A549 treated with AZD9567 at 1 μM for 4 hours (cell line): Measurements from ENCODE around the gene PCDHGA8. TPM values are rescaled to one million over a fixed set of nuclear protein-coding genes. Genes with fewer than 3 reads are reported as not detected.

ENCODE experiments used
- total RNA-seq: library from RNA; stranded (reverse); fragments of 200-300 nt; extraction: Qiagen RNA extraction; gene quantifications from 5 replicates; pipeline ENCODE4 v1.2.3, GENCODE V29; 2022; ENCODE audit not compliant: insufficient read depth

Gene PCDHGA8
- total RNA-seq, result 0.02 to 0.05 TPM (median 0.04 TPM) in 4 of 5 replicates, not detected in the other

GRCh38 chr5:141392429-141393198, at the start of gene PCDHGA8:
PCDHGA8 (plus strand) TSS chr5:141392633; CDS start chr5:141392814, 181 bp downstream.

DNA sequence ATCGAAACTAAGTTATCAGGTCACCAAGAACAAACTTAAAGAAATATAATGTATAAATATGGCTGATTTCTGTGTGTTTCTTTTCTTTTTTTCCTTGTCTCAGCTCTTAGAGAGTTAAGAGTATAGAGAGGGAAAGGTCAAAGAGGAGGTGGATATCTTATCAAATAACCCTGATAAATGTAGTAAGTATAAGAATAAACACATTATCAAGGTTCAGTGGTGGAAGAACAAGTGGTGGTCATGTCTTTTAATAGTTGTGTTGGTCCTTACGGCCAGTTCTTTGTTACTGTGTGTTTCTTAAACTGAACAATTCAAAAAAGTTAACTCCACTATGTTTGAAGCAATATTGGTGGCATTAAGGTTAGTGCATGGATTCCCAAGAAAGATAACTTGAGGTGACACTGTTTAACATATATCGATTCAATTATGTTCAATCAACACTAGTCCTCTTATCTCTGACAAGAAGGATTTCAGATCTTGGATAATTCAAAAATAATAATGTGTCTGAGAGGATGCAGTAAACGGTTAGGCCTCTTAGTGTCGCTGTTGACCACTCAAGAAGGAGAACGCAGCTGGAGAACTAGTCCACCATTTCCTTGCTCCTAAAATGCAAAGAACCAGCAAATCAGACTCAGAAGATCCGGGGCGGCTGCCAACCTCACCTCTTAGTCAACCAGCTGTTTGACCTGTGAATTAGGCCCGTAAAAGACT, 49.0 kb upstream of the PCDHGA8 start, which contains the start of gene PCDHGA3:
Gene PCDHGA3 (plus strand): TSS at position 588 of the 711 bp plus-strand sequence. CDS start 205 bp downstream, outside the sequence.

GRCh38 chr5:141349917-141350619, 42.4 kb upstream of the PCDHGA8 start, which contains the start of gene PCDHGB1:
PCDHGB1 (plus strand) TSS chr5:141350099; CDS start chr5:141350261, 162 bp downstream.

DNA sequence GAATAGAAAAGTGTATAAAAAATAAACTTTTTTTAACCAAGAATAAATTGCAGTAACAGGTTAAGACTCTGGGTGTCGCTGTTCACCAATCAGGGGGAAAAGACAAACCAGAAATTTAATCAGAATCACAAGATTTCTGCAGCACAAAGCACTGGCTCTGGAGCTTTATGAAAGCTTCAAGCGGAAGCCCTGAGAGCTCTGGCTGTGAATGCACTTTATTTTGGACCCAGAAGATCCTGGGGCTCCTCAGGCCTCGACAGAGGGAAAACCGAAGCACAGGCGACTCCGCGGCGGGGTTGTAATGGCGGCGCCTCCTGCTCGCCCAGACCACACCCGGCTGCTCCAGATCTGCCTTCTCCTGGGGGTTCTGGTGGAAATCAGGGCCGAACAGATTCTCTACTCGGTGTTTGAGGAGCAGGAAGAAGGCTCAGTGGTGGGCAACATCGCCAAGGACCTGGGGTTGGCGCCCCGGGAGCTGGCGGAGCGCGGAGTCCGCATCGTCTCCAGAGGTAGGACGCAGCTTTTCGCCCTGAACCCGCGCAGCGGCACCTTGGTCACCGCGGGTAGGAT, 37.4 kb upstream of the PCDHGA8 start, which contains the start of gene PCDHGA4:
Gene PCDHGA4 (plus strand): TSS at position 122 of the 570 bp plus-strand sequence. CDS start 87 bp downstream, at position 209.

GRCh38 chr5:141359790-141360426, 32.5 kb upstream of the PCDHGA8 start, which contains the start of gene PCDHGB2:
PCDHGB2 (plus strand) TSS chr5:141359994; CDS start chr5:141360136, 142 bp downstream.

DNA sequence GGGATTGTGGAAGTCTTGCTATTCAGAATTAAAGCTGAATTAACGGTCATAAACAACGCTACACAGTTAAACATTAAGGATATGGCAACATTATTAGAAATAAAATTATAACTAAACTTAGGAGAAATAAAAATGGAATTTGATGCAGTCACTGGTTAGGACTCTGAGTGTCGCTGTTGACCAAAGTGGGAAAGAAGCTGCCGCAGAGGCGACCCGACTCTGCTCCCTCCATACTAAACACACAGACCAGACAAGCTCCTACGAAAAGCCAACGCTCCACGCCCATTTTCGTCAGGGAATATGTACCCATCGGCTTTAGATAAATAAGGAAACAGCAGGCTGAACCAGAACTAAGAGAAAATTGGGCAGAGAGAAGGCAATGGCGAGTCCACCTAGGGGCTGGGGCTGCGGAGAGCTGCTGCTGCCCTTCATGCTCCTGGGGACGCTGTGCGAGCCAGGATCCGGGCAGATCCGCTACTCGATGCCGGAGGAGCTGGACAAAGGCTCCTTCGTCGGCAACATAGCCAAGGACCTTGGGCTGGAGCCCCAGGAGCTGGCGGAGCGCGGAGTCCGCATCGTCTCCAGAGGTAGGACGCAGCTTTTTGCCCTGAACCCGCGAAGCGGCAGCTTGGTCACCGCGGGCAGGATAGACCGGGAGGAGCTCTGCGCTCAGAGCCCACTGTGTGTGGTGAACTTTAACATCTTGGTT, 28.3 kb upstream of the PCDHGA8 start, which contains the start of gene PCDHGA5:
Gene PCDHGA5 (plus strand): TSS at position 211 of the 709 bp plus-strand sequence. CDS start 169 bp downstream, at position 380.

DNA sequence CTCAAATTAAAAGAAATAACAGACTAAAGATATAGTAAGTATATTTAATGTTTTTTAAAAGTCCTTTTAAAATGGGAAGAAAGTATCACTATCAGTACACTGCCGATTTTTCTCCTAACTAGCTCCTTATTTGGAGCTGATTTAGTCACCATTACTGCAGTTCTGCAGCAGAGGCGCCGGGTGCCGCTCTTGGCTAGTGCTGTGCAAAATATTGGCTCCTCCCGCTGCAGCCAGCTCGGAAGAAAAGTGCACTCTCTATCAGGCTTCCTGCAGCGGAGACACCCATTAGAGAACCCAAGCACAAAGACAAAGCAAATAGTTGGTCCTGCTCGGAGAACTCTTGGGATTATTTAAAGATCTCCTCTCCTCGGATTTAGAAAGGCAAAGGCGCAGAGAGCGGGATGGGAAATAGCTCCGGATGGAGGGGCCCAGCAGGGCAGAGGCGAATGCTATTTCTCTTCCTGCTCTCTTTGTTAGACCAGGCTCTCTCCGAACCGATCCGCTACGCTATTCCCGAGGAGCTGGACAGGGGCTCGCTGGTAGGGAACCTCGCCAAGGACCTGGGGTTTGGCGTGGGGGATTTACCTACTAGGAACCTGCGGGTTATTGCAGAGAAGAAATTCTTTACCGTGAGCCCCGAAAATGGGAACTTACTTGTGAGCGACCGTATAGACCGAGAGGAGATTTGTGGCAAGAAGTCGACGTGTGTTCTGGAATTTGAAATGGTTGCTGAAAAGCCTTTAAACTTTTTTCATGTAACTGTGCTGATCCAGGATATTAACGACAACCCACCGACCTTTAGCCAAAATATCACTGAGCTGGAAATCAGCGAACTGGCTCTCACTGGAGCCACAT, 22.2 kb upstream of the PCDHGA8 start, which contains the start of gene PCDHGB3:
Gene PCDHGB3 (plus strand): TSS at position 249 of the 855 bp plus-strand sequence. CDS start 153 bp downstream, at position 402.

GRCh38 chr5:141373673-141374317, 18.6 kb upstream of the PCDHGA8 start, which contains the start of gene PCDHGA6:
PCDHGA6 (plus strand) TSS chr5:141373891; CDS start chr5:141374084, 193 bp downstream.

DNA sequence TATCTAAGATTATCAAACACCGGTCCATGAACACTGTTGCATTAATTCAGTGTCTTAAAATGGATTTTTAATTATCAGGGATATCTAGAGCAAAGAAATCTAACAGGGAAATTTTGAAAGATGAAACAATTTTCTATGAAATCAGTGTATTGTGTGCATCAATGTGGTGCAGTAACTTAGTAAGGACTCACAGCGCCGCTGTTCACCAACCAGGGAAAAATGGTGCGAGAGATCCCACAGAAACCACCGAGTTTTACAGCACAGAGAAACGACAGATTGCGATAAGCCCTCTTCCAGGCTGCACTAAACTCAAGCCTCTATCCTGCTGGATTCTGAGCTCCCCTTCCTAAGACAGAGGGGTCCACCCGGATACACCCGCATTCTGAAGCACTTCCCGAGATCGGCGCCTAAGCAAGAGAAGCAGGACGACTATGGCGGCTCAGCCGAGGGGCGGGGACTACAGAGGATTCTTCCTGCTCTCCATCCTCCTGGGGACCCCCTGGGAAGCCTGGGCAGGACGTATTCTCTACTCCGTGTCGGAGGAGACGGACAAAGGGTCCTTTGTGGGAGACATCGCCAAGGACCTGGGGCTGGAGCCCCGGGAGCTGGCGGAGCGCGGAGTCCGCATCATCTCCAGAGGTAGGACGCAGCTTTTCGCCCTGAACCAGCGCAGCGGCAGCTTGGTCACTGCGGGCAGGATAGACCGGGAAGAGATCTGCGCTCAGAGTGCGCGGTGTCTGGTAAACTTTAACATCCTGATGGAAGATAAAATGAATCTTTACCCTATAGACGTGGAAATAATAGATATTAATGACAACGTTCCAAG, 9.8 kb upstream of the PCDHGA8 start, which contains the start of gene PCDHGA7:
Gene PCDHGA7 (plus strand): TSS at position 274 of the 826 bp plus-strand sequence. CDS start 158 bp downstream, at position 432.

GRCh38 chr5:141387557-141388311, 4.7 kb upstream of the PCDHGA8 start, which contains the start of gene PCDHGB4:
PCDHGB4 (plus strand) TSS chr5:141387698; CDS start chr5:141387885, 187 bp downstream.

DNA sequence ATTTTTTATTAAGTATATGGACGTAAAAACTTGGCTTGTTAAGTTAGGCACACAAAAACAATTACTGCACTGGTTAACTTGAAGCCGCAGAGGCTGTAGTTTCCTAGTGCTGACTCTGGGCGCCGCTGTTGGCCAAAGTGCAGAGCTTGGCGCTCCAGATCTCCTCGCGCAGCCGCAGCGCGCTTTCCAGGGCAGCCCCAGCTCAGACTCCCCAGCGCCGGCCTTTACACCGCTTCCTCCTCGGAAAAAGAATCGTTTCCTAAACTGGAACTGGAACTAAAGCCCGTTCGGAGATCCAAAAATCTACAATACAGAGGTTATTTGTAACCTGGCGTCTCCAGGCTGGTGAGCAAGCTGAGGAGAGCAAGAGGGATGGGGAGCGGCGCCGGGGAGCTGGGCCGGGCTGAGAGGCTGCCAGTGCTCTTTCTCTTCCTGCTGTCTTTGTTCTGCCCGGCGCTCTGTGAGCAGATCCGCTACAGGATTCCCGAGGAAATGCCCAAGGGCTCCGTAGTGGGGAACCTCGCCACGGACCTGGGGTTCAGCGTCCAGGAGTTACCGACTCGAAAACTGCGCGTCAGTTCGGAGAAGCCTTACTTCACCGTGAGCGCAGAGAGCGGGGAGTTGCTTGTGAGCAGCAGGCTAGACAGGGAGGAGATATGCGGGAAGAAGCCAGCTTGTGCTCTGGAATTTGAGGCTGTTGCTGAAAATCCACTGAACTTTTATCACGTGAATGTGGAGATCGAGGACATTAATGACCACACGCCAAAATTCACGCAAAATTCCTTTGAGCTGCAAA, 5.5 kb downstream of the PCDHGA8 start, which contains the start of gene PCDHGB5:
Gene PCDHGB5 (plus strand): TSS at position 192 of the 796 bp plus-strand sequence. CDS start 181 bp downstream, at position 373.

DNA sequence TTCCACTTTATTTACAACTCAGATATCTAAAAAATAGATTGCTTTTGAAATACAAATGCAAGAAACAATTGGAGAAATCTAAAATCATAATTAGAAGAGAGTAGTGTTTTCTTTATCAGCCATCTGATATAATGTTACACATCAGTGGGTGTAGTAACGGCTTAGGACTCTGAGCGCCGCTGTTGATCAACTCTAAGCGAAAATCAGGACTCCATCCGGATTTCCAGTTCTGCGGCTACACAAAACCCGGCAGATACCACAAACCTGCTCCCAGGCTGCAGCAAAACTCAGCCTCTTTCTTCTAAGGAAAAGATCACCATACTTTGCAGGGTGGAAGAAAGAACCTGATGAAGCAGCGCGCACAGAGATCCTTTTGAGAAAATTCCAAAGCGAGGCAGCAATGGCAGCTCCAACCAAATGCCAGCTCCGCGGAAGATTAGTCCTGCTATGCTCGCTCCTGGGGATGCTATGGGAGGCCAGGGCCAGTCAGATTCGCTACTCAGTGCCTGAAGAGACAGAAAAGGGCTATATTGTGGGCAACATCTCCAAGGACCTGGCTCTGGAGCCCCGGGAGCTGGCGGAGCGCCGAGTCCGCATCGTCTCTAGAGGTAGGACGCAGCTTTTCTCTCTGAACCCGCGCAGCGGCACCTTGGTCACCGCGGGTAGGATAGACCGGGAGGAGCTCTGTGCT, 10.3 kb downstream of the PCDHGA8 start, which contains the start of gene PCDHGA9:
Gene PCDHGA9 (plus strand): TSS at position 226 of the 691 bp plus-strand sequence. CDS start 175 bp downstream, at position 401.

GRCh38 chr5:141407790-141408505, 15.5 kb downstream of the PCDHGA8 start, which contains the start of gene PCDHGB6:
PCDHGB6 (plus strand) TSS chr5:141408021; CDS start chr5:141408203, 182 bp downstream.

DNA sequence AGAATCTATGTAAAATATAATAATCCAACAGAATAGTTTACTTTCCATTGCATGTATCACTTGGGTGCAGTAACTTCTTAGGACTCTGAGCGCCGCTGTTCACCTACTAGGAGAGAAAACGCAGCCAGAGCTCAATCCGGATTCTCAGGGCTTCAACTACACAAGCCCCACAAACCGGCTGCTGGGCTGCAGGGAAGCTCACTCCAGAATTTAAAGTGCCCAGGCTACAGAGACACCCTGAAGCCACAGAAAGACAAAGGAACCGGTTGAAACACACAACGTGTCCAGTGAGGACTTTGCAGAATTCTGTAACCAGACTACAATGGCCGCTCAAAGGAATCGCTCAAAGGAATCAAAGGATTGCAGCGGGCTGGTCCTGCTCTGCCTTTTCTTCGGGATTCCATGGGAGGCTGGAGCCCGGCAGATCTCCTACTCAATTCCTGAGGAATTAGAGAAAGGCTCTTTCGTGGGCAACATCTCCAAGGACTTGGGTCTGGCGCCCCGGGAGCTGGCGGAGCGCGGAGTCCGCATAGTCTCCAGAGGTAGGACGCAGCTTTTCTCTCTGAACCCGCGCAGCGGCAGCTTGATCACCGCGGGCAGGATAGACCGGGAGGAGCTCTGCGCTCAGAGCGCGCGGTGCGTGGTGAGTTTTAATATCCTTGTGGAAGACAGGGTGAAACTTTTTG, 20.6 kb downstream of the PCDHGA8 start, which contains the start of gene PCDHGA10:
Gene PCDHGA10 (plus strand): TSS at position 134 of the 686 bp plus-strand sequence. CDS start 189 bp downstream, at position 323.

